GM23338 (cell line): Measurements from ENCODE around the gene ABCB11.

ENCODE experiments used
- EZH2 ChIP-seq: fragments of 200-600 bp; sonication (generic); IDR thresholded peaks from one replicate; pipeline ENCODE4 v1.8.0; 2017; ENCODE audit warnings: antibody characterized with exemption, mild to moderate bottlenecking, low read depth; ENCODE audit not compliant: unreplicated experiment
- EZH2phosphoT487 ChIP-seq: fragments of 200-600 bp; sonication (generic); IDR thresholded peaks from one replicate; pipeline ENCODE4 v1.8.1; 2018; ENCODE audit warnings: antibody characterized with exemption; ENCODE audit not compliant: unreplicated experiment
- JUNB ChIP-seq: IDR thresholded peaks from one replicate; pipeline ENCODE4 v1.6.1; 2016; ENCODE audit warnings: antibody characterized with exemption; ENCODE audit not compliant: unreplicated experiment
- POLR2AphosphoS5 ChIP-seq: IDR thresholded peaks from 2 replicates; pipeline ENCODE4 v1.6.1; 2016; ENCODE audit warnings: antibody characterized with exemption, low read depth
- TF ChIP-seq, protein P1 (sequence below), 2 experiments: fragments of 200-600 bp in 1 of 2; sonication (generic) in 1 of 2; conservative IDR thresholded peaks; 2 replicates each; pipeline versions ENCODE4 v1.5.1 to v1.6.1; 2016 to 2017; ENCODE audit warnings: antibody characterized with exemption in 2 of 2, low read depth in 2 of 2, mild to moderate bottlenecking in 2 of 2, moderate library complexity in 1 of 2
- TF ChIP-seq, protein P2 (sequence below): IDR thresholded peaks from one replicate; pipeline ENCODE4 v1.6.1; 2018; ENCODE audit warnings: antibody characterized with exemption; ENCODE audit not compliant: unreplicated experiment

DNA sequence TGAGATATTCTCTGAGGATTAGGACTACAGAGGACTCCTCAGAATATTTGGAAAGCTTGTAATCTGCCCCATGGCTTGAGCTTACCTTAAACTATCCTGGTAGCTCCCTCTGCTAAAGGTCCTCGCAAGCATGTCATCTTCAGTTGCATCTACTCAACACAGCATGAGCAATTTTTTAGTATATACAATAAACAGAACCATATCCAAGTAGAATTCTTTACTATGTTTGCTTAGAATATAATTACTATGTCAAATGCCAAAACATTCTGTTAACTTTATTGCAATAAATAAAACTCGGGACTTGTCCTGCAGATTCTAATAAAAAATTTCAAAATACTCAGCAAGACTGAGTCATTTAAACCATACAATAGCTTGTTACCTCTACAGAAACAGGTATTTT is 62.8 kb downstream of the ABCB11 start:
- no peak for TF ChIP-seq JUNB
- TF ChIP-seq, protein P1, sequence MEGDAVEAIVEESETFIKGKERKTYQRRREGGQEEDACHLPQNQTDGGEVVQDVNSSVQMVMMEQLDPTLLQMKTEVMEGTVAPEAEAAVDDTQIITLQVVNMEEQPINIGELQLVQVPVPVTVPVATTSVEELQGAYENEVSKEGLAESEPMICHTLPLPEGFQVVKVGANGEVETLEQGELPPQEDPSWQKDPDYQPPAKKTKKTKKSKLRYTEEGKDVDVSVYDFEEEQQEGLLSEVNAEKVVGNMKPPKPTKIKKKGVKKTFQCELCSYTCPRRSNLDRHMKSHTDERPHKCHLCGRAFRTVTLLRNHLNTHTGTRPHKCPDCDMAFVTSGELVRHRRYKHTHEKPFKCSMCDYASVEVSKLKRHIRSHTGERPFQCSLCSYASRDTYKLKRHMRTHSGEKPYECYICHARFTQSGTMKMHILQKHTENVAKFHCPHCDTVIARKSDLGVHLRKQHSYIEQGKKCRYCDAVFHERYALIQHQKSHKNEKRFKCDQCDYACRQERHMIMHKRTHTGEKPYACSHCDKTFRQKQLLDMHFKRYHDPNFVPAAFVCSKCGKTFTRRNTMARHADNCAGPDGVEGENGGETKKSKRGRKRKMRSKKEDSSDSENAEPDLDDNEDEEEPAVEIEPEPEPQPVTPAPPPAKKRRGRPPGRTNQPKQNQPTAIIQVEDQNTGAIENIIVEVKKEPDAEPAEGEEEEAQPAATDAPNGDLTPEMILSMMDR (conservative IDR thresholded peaks at IDR 0.05; ENCODE audit: low read depth in 2 of 2), result no peak
- no peak for TF ChIP-seq EZH2
- no peak for TF ChIP-seq EZH2phosphoT487
- TF ChIP-seq, protein P2, sequence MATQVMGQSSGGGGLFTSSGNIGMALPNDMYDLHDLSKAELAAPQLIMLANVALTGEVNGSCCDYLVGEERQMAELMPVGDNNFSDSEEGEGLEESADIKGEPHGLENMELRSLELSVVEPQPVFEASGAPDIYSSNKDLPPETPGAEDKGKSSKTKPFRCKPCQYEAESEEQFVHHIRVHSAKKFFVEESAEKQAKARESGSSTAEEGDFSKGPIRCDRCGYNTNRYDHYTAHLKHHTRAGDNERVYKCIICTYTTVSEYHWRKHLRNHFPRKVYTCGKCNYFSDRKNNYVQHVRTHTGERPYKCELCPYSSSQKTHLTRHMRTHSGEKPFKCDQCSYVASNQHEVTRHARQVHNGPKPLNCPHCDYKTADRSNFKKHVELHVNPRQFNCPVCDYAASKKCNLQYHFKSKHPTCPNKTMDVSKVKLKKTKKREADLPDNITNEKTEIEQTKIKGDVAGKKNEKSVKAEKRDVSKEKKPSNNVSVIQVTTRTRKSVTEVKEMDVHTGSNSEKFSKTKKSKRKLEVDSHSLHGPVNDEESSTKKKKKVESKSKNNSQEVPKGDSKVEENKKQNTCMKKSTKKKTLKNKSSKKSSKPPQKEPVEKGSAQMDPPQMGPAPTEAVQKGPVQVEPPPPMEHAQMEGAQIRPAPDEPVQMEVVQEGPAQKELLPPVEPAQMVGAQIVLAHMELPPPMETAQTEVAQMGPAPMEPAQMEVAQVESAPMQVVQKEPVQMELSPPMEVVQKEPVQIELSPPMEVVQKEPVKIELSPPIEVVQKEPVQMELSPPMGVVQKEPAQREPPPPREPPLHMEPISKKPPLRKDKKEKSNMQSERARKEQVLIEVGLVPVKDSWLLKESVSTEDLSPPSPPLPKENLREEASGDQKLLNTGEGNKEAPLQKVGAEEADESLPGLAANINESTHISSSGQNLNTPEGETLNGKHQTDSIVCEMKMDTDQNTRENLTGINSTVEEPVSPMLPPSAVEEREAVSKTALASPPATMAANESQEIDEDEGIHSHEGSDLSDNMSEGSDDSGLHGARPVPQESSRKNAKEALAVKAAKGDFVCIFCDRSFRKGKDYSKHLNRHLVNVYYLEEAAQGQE, result no peak
- no peak for TF ChIP-seq POLR2AphosphoS5
